ENCODE results near the gene ZMYM2.

DNA sequence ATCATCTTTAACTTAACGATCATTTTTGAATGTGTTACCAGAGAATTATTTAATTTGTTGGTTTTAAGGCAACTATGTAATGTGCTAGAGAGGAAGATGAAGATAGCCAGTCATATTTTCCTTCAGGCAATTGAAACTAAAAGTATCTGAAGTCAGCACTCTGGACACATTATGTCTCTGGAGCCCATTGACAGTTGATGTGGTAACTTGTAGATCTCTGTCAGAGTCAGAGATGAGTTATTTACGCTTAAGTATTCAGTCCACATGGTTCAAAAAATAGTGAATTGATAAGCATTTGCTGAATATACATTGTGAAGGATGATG lies 2.1 kb downstream of the ZMYM2 start:
- TF ChIP-seq, protein P1, sequence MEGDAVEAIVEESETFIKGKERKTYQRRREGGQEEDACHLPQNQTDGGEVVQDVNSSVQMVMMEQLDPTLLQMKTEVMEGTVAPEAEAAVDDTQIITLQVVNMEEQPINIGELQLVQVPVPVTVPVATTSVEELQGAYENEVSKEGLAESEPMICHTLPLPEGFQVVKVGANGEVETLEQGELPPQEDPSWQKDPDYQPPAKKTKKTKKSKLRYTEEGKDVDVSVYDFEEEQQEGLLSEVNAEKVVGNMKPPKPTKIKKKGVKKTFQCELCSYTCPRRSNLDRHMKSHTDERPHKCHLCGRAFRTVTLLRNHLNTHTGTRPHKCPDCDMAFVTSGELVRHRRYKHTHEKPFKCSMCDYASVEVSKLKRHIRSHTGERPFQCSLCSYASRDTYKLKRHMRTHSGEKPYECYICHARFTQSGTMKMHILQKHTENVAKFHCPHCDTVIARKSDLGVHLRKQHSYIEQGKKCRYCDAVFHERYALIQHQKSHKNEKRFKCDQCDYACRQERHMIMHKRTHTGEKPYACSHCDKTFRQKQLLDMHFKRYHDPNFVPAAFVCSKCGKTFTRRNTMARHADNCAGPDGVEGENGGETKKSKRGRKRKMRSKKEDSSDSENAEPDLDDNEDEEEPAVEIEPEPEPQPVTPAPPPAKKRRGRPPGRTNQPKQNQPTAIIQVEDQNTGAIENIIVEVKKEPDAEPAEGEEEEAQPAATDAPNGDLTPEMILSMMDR (IDR thresholded peaks at IDR 0.05), result no peak
- TF ChIP-seq EZH2 (IDR thresholded peaks at IDR 0.05), result no peak
